Measurements from ENCODE around the gene GALNT14. TPM values are rescaled to one million over a fixed set of nuclear protein-coding genes. Genes with fewer than 3 reads are reported as not detected.

The GALNT14 gene
- total and polyA plus RNA-seq, 2 of the 8 experiments (the other 6 are each of a cell fraction or from before 2014, with no cell fraction given) = 13.0 to 13.7 TPM

- Histone ChIP-seq H3K9ac (replicated peaks in 1 of 4; ENCODE audit: extremely low read depth in 1 of 4, low read depth in 3 of 4, low read length in 3 of 4) (no peak overlapping the region), H3K79me2 (ENCODE audit: control insufficient read depth in 1 of 2, insufficient read depth in 2 of 2, low read length in 2 of 2) (no peaks in the 10 kb centered on the region), H4K91ac (replicated peaks; ENCODE audit: insufficient read length, low read length) (no peak overlapping the region), H4K20me1 (replicated peaks in 1 of 2; ENCODE audit: control insufficient read depth in 1 of 2, insufficient read depth in 2 of 2, low read length in 2 of 2) (no peaks in the 10 kb centered on the region), H3K14ac (ENCODE audit: insufficient read length) (no peak overlapping the region), H2BK20ac (ENCODE audit: low read length) (no peak overlapping the region), H2BK120ac (replicated peaks; ENCODE audit: low read depth, low read length) (no peak overlapping the region), H3K4me1 (replicated peaks in 1 of 4; ENCODE audit: control insufficient read depth in 3 of 4, insufficient read depth in 4 of 4, low read length in 3 of 4) (peaks cover 0 to 8% (median 3%) of the 10 kb centered on the region in 4 experiments; a peak in 4 of 7 replicates), H3K4me2 (ENCODE audit: insufficient read depth in 1 of 2, low read depth in 2 of 2, low read length in 2 of 2) (no peak overlapping the region), H2BK15ac (ENCODE audit: low read length) (peak overlapping the region; percentile 10; the same call in 1 of the 2 replicates), H2AK5ac (ENCODE audit: low read depth, low read length) (no peak overlapping the region), H3K56ac (replicated peaks; ENCODE audit: insufficient read length, low read depth, low read length) (no peak overlapping the region), H4K8ac (ENCODE audit: extremely low read depth, insufficient read depth, low read length) (no peak overlapping the region), H2BK12ac (ENCODE audit: low read depth, low read length) (no peak overlapping the region), H2AFZ (ENCODE audit: low read length) (no peak overlapping the region), H3K4ac (replicated peaks; ENCODE audit: insufficient read length, low read depth, low read length) (no peak overlapping the region), H3K23ac (ENCODE audit: insufficient read length) (no peak overlapping the region), H3K79me1 (ENCODE audit: low read depth, low read length) (no peaks in the 10 kb centered on the region), H2BK5ac (ENCODE audit: low read depth, low read length) (no peak overlapping the region), H3K4me3 (ENCODE audit: extremely low read depth in 1 of 4, insufficient read depth in 2 of 4, low read depth in 3 of 4, low read length in 4 of 4) (no peak overlapping the region), H3K18ac (ENCODE audit: extremely low read depth, low read length) (no peak overlapping the region), H3K27ac (ENCODE audit: low read depth, low read length) (no peak overlapping the region), H3K27me3 (replicated peaks in 1 of 4; ENCODE audit: control insufficient read depth in 3 of 4, extremely low read depth in 1 of 4, insufficient read depth in 3 of 4, low read length in 3 of 4) (0 out of 7 replicates have a peak, but pooled peaks cover 0 to 2% (median 0%) of the 10 kb centered on the region in 4 experiments), H3K9me3 (ENCODE audit: insufficient read depth in 2 of 2, low read depth in 1 of 2, low read length in 1 of 2) (no peaks in the 10 kb centered on the region), H3K36me3 (ENCODE audit: control insufficient read depth in 2 of 4, insufficient read depth in 4 of 4, low read length in 3 of 4) (no peaks in the 10 kb centered on the region), H4K5ac (ENCODE audit: insufficient read length, low read depth, low read length) (no peak overlapping the region), H3K23me2 (ENCODE audit: low read depth, low read length) (no peaks in the 10 kb centered on the region; the same call in 1 of the 2 replicates)
- ChIA-PET CTCF (ENCODE audit: partially characterized antibody) (interaction anchor here (1.1 to 2.3 kb wide), 4 partner anchors 7 to 99 kb away, joined by 3 to 10 read pairs (median 8); no protein-coding TSS in a partner anchor), POLR2A (ENCODE audit: partially characterized antibody) (no interaction called here)
- WGBS, 2 experiments (ENCODE audit: extremely low coverage in 1 of 2, insufficient coverage in 1 of 2, insufficient read length in 1 of 2, insufficient replicate concordance in 2 of 2, low coverage in 1 of 2, low lambda C conversion rate in 2 of 2, missing lambda C conversion rate in 1 of 2) = 84% methylated on average over 6 of the region's 6 CpGs; no CpG with 5 or more reads in 1 of the 2 experiments
- DNase-seq (ENCODE audit: low read depth in 1 of 2, low spot score in 2 of 2) (no peak), FAIRE-seq (no peak)
- no peak for TF ChIP-seq POLR2A (IDR thresholded peaks at IDR 0.05; ENCODE audit: control extremely low read depth in 1 of 2, low read depth in 2 of 2, low read length in 2 of 2)
- no peak for TF ChIP-seq TBP (IDR thresholded peaks at IDR 0.05; ENCODE audit: low read depth, low read length)
- no peak for TF ChIP-seq SIX5 (IDR thresholded peaks at IDR 0.05; ENCODE audit: low read depth, low read length)
- TF ChIP-seq BACH1 (IDR thresholded peaks at IDR 0.05; ENCODE audit: low read length) = no peak
- no peak for TF ChIP-seq FOSL1 (IDR thresholded peaks at IDR 0.05; ENCODE audit: insufficient read depth, low read depth, low read length)
These were observed 66.5 kb downstream of the GALNT14 start for GRCh38 chr2:31071741-31072140.

Measured in H1 (cell line).